BLaER1 treated with 17β-estradiol and CSF1 and Interleukin-3, amounts not matched to agents 10 nM and 100 nM (cell line): ENCODE results near the gene KAZALD1.

ENCODE experiments used
- H3K27ac ChIP-seq, 11 experiments: shearing (Covaris generic); formaldehyde crosslinking; 2 replicates each; pipeline ENCODE4 v1.8.1; 2022
- H3K27me3 ChIP-seq, 11 experiments: shearing (Covaris generic); formaldehyde crosslinking; 2 replicates each; pipeline ENCODE4 v1.8.1; 2022
- H3K36me3 ChIP-seq, 11 experiments: shearing (Covaris generic); formaldehyde crosslinking; 2 replicates each; pipeline ENCODE4 v1.8.1; 2022
- H3K4me1 ChIP-seq, 10 experiments: shearing (Covaris generic); formaldehyde crosslinking; 2 replicates each; pipeline ENCODE4 v1.8.1; 2022
- H3K4me2 ChIP-seq, 11 experiments: shearing (Covaris generic); formaldehyde crosslinking; 2 replicates each; pipeline ENCODE4 v1.8.1; 2022
- H3K4me3 ChIP-seq, 10 experiments: shearing (Covaris generic); formaldehyde crosslinking; 2 replicates each; pipeline ENCODE4 v1.8.1; 2022
- H3K9ac ChIP-seq, 11 experiments: shearing (Covaris generic); formaldehyde crosslinking; 2 replicates each; pipeline ENCODE4 v1.8.1; 2022
- H3K9me3 ChIP-seq, 11 experiments: shearing (Covaris generic); formaldehyde crosslinking; replicated peaks in 1 of 11; 2 replicates each; pipeline ENCODE4 v1.8.1; 2022
- H4K20me1 ChIP-seq, 11 experiments: shearing (Covaris generic); formaldehyde crosslinking; 2 replicates each; pipeline ENCODE4 v1.8.1; 2022
- Cebpa-rat ChIP-seq, 11 experiments: shearing (Covaris generic); IDR thresholded peaks; 2 replicates each; pipeline ENCODE4 v1.8.1; 2022

The KAZALD1 gene

GRCh38 chr10:101085846-101086245, 24.1 kb downstream of the KAZALD1 start:
- Histone ChIP-seq H3K4me2 (no peak overlapping the region), H3K4me1 (no peaks in the 10 kb centered on the region), H3K27me3 (peaks cover 14 to 77% (median 61%) of the 10 kb centered on the region in 11 experiments; a peak in 20 of 22 replicates), H4K20me1 (peaks cover 0 to 3% (median 0%) of the 10 kb centered on the region in 11 experiments; a peak in 5 of 22 replicates), H3K9me3 (no peaks in the 10 kb centered on the region), H3K9ac (no peak overlapping the region), H3K36me3 (no peaks in the 10 kb centered on the region), H3K27ac (no peak overlapping the region), H3K4me3 (no peak overlapping the region)
- TF ChIP-seq Cebpa-rat (IDR thresholded peaks at IDR 0.05) = no peak

DNA sequence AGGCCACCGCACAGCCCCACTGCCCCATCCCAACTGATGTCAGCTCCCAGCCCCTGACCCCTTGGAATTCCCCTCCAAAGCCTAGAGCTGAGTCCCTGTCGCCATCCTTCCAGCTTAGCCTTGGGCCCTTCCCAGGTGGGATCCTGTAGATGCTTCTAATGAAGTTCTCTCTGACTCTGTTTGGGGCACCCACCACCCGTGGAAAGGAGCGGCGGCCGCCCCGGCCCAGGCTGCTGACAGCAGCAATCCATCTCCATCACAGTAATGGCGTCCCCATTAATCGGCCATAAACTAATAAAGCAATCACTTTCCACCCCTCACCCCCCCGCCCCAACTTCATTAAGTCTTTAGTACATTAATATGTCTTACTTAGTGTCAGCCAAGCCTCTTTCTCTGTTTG, 25.6 kb downstream of the KAZALD1 start:
- H3K4me2 ChIP-seq = no peak overlapping the region
- no peaks in the 10 kb centered on the region for H3K36me3 ChIP-seq
- no peaks in the 10 kb centered on the region for H3K4me1 ChIP-seq
- H3K27ac ChIP-seq = no peak overlapping the region
- no peak for TF ChIP-seq Cebpa-rat (IDR thresholded peaks at IDR 0.05)
- H3K27me3 ChIP-seq = peaks cover 22 to 81% (median 63%) of the 10 kb centered on the region in 11 experiments; a peak in 20 of 22 replicates
- no peak overlapping the region for H3K4me3 ChIP-seq
- no peaks in the 10 kb centered on the region for H3K9me3 ChIP-seq
- H3K9ac ChIP-seq = no peak overlapping the region
- peaks cover 0 to 3% (median 0%) of the 10 kb centered on the region in 11 experiments; a peak in 4 of 22 replicates for H4K20me1 ChIP-seq

GRCh38 chr10:101087965-101088364, 26.2 kb downstream of the KAZALD1 start:
- Histone ChIP-seq H4K20me1 (peaks cover 0 to 3% (median 0%) of the 10 kb centered on the region in 11 experiments; a peak in 5 of 22 replicates), H3K36me3 (no peaks in the 10 kb centered on the region), H3K9ac (no peak overlapping the region), H3K9me3 (no peaks in the 10 kb centered on the region), H3K27ac (no peak overlapping the region), H3K27me3 (peaks cover 26 to 81% (median 64%) of the 10 kb centered on the region in 11 experiments; a peak in 21 of 22 replicates), H3K4me3 (no peak overlapping the region), H3K4me1 (no peaks in the 10 kb centered on the region), H3K4me2 (no peak overlapping the region)
- TF ChIP-seq Cebpa-rat (IDR thresholded peaks at IDR 0.05) = no peak

DNA sequence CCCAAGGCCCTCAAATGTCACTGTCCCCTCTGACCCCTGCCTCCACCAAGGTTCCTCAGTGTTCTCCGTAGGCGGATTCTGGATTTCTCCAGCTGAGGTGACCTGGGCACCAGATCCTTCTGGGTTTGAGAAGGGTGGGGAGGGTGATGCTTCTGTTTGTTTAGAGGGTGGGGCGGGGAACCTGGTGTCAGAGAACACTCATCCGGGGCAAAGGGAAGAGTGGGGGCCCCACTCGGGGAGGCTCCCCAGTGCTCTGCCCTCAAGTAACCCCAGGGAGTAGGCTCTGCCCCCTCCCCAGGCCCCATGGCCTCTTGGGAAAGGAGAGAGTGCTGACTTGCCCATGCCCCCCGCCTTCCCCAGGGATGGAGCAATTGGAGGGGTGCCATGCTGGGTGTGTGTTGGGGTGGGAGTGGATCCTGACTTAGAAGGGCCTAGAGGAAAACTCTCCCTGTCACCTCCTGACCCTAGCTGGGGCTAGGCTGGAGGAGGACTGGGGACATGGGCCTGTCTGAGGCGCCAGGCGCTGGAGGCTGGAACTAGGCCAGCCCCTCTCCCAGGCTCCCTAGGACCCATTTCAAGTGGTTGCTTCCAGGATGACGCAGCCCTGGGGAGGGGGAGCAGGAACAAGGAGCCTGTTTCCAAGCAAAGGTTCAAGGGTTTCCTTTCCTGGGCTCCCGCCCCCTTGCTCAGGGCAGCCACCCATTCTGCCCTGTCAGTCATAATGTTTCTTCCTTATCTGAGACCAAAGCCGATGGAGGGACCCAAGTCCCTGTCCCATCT, 27.9 kb downstream of the KAZALD1 start:
- no peak for TF ChIP-seq Cebpa-rat (IDR thresholded peaks at IDR 0.05)
- Histone ChIP-seq H3K9ac (no peak overlapping the region), H3K27ac (no peak overlapping the region), H3K4me2 (no peak overlapping the region), H3K4me3 (no peak overlapping the region), H3K36me3 (no peaks in the 10 kb centered on the region), H3K4me1 (no peaks in the 10 kb centered on the region), H4K20me1 (peaks cover 0 to 16% (median 0%) of the 10 kb centered on the region in 11 experiments; a peak in 5 of 22 replicates), H3K9me3 (no peaks in the 10 kb centered on the region), H3K27me3 (peaks cover 20 to 81% (median 69%) of the 10 kb centered on the region in 11 experiments)

DNA sequence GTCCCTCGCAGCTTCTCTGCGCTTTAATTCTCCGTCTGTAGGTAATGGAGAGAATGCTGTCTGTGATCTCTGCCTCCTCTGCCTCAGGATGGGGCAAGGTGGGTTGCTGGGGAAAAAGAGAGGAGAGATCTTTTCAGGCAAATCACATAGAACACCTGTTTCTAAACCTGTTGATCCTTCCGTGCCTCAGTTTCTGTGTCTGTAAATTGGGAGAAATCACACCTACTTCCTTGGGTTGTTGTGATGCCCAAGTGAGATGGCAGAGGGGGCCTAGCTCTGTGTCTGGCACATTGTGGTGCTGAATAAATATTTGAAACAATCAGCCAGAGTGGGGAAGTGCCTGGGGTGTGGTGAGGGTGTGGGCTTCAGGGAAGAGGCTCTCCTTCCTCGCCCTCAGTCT, 28.8 kb downstream of the KAZALD1 start:
- Histone ChIP-seq H3K4me3 (no peak overlapping the region), H3K27me3 (peaks cover 20 to 79% (median 69%) of the 10 kb centered on the region in 11 experiments; a peak in 20 of 22 replicates), H4K20me1 (peaks cover 0 to 16% (median 0%) of the 10 kb centered on the region in 11 experiments; a peak in 5 of 22 replicates), H3K36me3 (no peaks in the 10 kb centered on the region), H3K4me1 (peaks cover 0 to 3% (median under 1%) of the 10 kb centered on the region in 10 experiments; a peak in 3 of 20 replicates), H3K9me3 (no peaks in the 10 kb centered on the region), H3K27ac (no peak overlapping the region), H3K4me2 (no peak overlapping the region), H3K9ac (no peak overlapping the region)
- TF ChIP-seq Cebpa-rat (IDR thresholded peaks at IDR 0.05) = no peak

DNA sequence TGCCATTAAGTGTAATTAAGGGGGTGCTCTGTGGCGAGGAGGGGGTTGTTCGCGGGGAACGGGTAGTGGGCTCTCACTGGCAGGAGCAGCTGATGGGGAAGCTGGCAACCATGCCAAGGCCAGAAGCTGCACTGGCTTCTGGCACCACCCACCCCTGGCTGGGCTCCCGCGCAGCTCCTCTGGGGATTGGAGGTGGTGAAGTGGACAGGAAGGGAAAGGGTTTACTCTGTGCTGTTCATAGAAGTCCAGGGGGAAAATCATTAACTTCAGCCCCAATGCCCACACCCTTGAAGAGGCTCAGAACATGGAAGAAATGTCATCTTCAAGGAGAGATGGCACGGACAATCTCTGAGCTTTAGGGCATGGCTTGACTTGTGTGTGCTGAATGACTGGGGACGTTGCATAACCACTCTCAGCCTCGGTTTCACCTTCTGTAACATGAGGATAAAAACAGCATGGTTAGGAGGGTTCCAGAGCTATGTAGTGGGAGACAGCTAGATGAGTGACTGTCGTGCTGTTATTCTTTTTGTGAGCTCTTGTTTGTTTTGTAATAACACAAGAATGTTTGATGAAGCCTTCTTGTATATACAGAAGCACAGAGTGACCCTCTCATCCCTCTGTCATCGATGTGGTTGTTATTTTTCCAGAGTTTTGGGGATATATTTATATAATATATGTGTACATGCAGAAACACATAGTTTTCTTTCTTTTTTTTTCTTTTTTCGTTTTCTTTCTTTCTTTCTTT, 29.9 kb downstream of the KAZALD1 start:
- Histone ChIP-seq H4K20me1 (peaks cover 0 to 24% (median 0%) of the 10 kb centered on the region in 11 experiments; a peak in 7 of 22 replicates), H3K4me3 (no peak overlapping the region), H3K9ac (no peak overlapping the region), H3K27ac (no peak overlapping the region), H3K36me3 (no peaks in the 10 kb centered on the region), H3K9me3 (no peaks in the 10 kb centered on the region), H3K4me1 (peaks cover 0 to 9% (median 3%) of the 10 kb centered on the region in 10 experiments; a peak in 5 of 20 replicates), H3K4me2 (no peak overlapping the region), H3K27me3 (peaks cover 20 to 71% (median 62%) of the 10 kb centered on the region in 11 experiments; a peak in 20 of 22 replicates)
- no peak for TF ChIP-seq Cebpa-rat (IDR thresholded peaks at IDR 0.05)

- peaks cover 22 to 60% (median 54%) of the 10 kb centered on the region in 11 experiments; a peak in 20 of 22 replicates for H3K27me3 ChIP-seq
- H3K36me3 ChIP-seq = no peaks in the 10 kb centered on the region
- no peak overlapping the region for H3K4me3 ChIP-seq
- peaks cover 0 to 24% (median 0%) of the 10 kb centered on the region in 11 experiments; a peak in 6 of 22 replicates for H4K20me1 ChIP-seq
- H3K9me3 ChIP-seq = no peaks in the 10 kb centered on the region
- no peak overlapping the region for H3K9ac ChIP-seq
- H3K4me2 ChIP-seq = no peak overlapping the region
- H3K4me1 ChIP-seq = peaks cover 0 to 9% (median 3%) of the 10 kb centered on the region in 10 experiments; a peak in 5 of 20 replicates
- H3K27ac ChIP-seq = no peak overlapping the region
- TF ChIP-seq Cebpa-rat (IDR thresholded peaks at IDR 0.05) = no peak
These were observed 31.1 kb downstream of the KAZALD1 start for GRCh38 chr10:101092881-101093354.

GRCh38 chr10:101094121-101094879, 32.5 kb downstream of the KAZALD1 start:
- H3K36me3 ChIP-seq = no peaks in the 10 kb centered on the region
- no peak overlapping the region for H3K4me3 ChIP-seq
- H3K4me1 ChIP-seq = peaks cover 0 to 9% (median 3%) of the 10 kb centered on the region in 10 experiments; a peak in 5 of 20 replicates
- H3K27ac ChIP-seq = no peak overlapping the region
- H3K9me3 ChIP-seq = no peaks in the 10 kb centered on the region
- TF ChIP-seq Cebpa-rat (IDR thresholded peaks at IDR 0.05) = no peak
- H4K20me1 ChIP-seq = peaks cover 0 to 27% (median 0%) of the 10 kb centered on the region in 11 experiments; a peak in 6 of 22 replicates
- no peak overlapping the region for H3K4me2 ChIP-seq
- H3K9ac ChIP-seq = no peak overlapping the region
- H3K27me3 ChIP-seq = peaks cover 20 to 51% (median 41%) of the 10 kb centered on the region in 11 experiments; a peak in 20 of 22 replicates
